NOMO-1 treated with DMSO at 0.1 percent for 48 hours (cell line): ENCODE data around the gene KIRREL1.

Experiments used
- DNase-seq: peaks from one replicate; lab custom pipeline; 2025; ENCODE audit not compliant: unreplicated experiment; lab: John Stamatoyannopoulos, UW

The KIRREL1 gene

GRCh38 chr1:157971769-157972168 is 21.7 kb upstream of the KIRREL1 start:
- peak; percentile 3 for DNase-seq

- no peak for DNase-seq
Measured at GRCh38 chr1:157975228-157975950, 18.1 kb upstream of the KIRREL1 start.

GRCh38 chr1:157976888-157977287 is 16.6 kb upstream of the KIRREL1 start:
- no peak for DNase-seq

GRCh38 chr1:157978586-157979403 is 14.7 kb upstream of the KIRREL1 start:
- DNase-seq: no peak

- no peak for DNase-seq
Measured at GRCh38 chr1:157982136-157982535, 11.3 kb upstream of the KIRREL1 start.

GRCh38 chr1:157983787-157984186 is 9.7 kb upstream of the KIRREL1 start:
- no peak for DNase-seq

GRCh38 chr1:157984469-157984868 is 9.0 kb upstream of the KIRREL1 start:
- no peak for DNase-seq

- no peak for DNase-seq
Measured at GRCh38 chr1:157985473-157985872, 8.0 kb upstream of the KIRREL1 start.

GRCh38 chr1:157988002-157988401 is 5.4 kb upstream of the KIRREL1 start:
- no peak for DNase-seq

GRCh38 chr1:157992031-157992832 is 1.2 kb upstream of the KIRREL1 start:
- DNase-seq: peak; percentile 54

- no peak for DNase-seq
Measured at GRCh38 chr1:157992833-157993146, 655 bp upstream of the KIRREL1 start.

- DNase-seq: no peak
Measured at GRCh38 chr1:157993918-157994605, 617 bp downstream of the KIRREL1 start.

- DNase-seq: no peak
Measured at GRCh38 chr1:157994704-157995582, 1.5 kb downstream of the KIRREL1 start.

- DNase-seq: no peak
Measured at GRCh38 chr1:157995583-157996169, 2.2 kb downstream of the KIRREL1 start.

GRCh38 chr1:157996433-157996832 is 3.0 kb downstream of the KIRREL1 start:
- no peak for DNase-seq

GRCh38 chr1:158000507-158000906 is 7.1 kb downstream of the KIRREL1 start:
- DNase-seq: no peak

- no peak for DNase-seq
Measured at GRCh38 chr1:158002022-158002630, 8.7 kb downstream of the KIRREL1 start.

- no peak for DNase-seq
Measured at GRCh38 chr1:158002631-158003405, 9.4 kb downstream of the KIRREL1 start.

GRCh38 chr1:158003406-158003800 is 10.0 kb downstream of the KIRREL1 start:
- DNase-seq: no peak
